ENCODE measurements around the gene DNAH10. TPM values are rescaled to one million over a fixed set of nuclear protein-coding genes. Genes with fewer than 3 reads are reported as not detected.

DNAH10 gene
- total and polyA plus RNA-seq, 12 donors: 0.06 to 1.5 (median 0.28) TPM

- no peak overlapping the region for H3K27ac ChIP-seq
- no peak for DNase-seq
- peaks cover 0 to 4% (median 0%) of the 10 kb centered on the region in 3 donors for H3K9me3 ChIP-seq (replicated peaks in 1 of 3)
- H3K4me3 ChIP-seq: no peak overlapping the region
- intact Hi-C loops (cut with DNase I): no loop called here
- no peaks in the 10 kb centered on the region for H3K36me3 ChIP-seq (replicated peaks in 1 of 2)
- H3K27me3 ChIP-seq: no peaks in the 10 kb centered on the region
- no peaks in the 10 kb centered on the region for H3K4me1 ChIP-seq (replicated peaks in 1 of 2)
- TF ChIP-seq CTCF (IDR thresholded peaks at IDR 0.05): no peak
- no peak for TF ChIP-seq POLR2A (IDR thresholded peaks at IDR 0.05)
- 78 to 87% (median 83%) methylated on average over 5 of the region's 5 CpGs for WGBS, 4 donors
Observed at GRCh38 chr12:123962513-123962912, 200.4 kb downstream of the DNAH10 start.

- intact Hi-C loops (cut with DNase I): no loop called here
- no peaks in the 10 kb centered on the region for H3K4me1 ChIP-seq (replicated peaks in 1 of 2)
- DNase-seq: no peak
- 86 to 94% (median 93%) methylated on average over 4 of the region's 4 CpGs for WGBS, 4 donors
- peaks cover 0 to 4% (median 0%) of the 10 kb centered on the region in 3 donors for H3K9me3 ChIP-seq (replicated peaks in 1 of 3)
- H3K27ac ChIP-seq: no peak overlapping the region
- TF ChIP-seq CTCF (IDR thresholded peaks at IDR 0.05) (no peak), POLR2A (IDR thresholded peaks at IDR 0.05) (no peak)
- H3K27me3 ChIP-seq: no peaks in the 10 kb centered on the region
- H3K4me3 ChIP-seq: no peak overlapping the region
- no peaks in the 10 kb centered on the region for H3K36me3 ChIP-seq (replicated peaks in 1 of 2)
Observed at GRCh38 chr12:123963821-123964220, 201.7 kb downstream of the DNAH10 start.

- DNase-seq: no peak
- no peak for TF ChIP-seq CTCF (IDR thresholded peaks at IDR 0.05)
- TF ChIP-seq POLR2A (IDR thresholded peaks at IDR 0.05): no peak
- intact Hi-C loops (cut with DNase I): loop anchor here in 1 of 2 donors (5.0 kb wide), 1 partner anchor 58 kb away; no protein-coding TSS in a partner anchor
Observed at GRCh38 chr12:123965382-123965781, 203.3 kb downstream of the DNAH10 start.

GRCh38 chr12:123966596-123966995 is 204.5 kb downstream of the DNAH10 start:
- DNase-seq: no peak
- Histone ChIP-seq H3K27ac (no peak overlapping the region), H3K4me1 (replicated peaks in 1 of 2) (peaks cover 0 to 9% of the 10 kb centered on the region in 2 donors), H3K4me3 (no peak overlapping the region), H3K27me3 (no peaks in the 10 kb centered on the region), H3K36me3 (replicated peaks in 1 of 2) (no peaks in the 10 kb centered on the region), H3K9me3 (replicated peaks in 1 of 3) (peaks cover 0 to 4% (median 0%) of the 10 kb centered on the region in 3 donors)
- TF ChIP-seq POLR2A (IDR thresholded peaks at IDR 0.05): no peak
- TF ChIP-seq CTCF (IDR thresholded peaks at IDR 0.05): no peak
- intact Hi-C loops (cut with DNase I): loop anchor here in 1 of 2 donors (5.0 kb wide), 1 partner anchor 59 kb away; no protein-coding TSS in a partner anchor
- WGBS, 4 donors: 88 to 92% (median 90%) methylated on average over 3 of the region's 3 CpGs

More at GRCh38 chr12:123965382-123965781, 203.3 kb downstream of the DNAH10 start:
- peaks cover 0 to 4% (median 0%) of the 10 kb centered on the region in 3 donors for H3K9me3 ChIP-seq (replicated peaks in 1 of 3)
- WGBS, 4 donors: 47 to 63% (median 51%) methylated on average over 5 of the region's 5 CpGs
- H3K27ac ChIP-seq: no peak overlapping the region
- H3K4me3 ChIP-seq: no peak overlapping the region
- no peaks in the 10 kb centered on the region for H3K4me1 ChIP-seq (replicated peaks in 1 of 2)
- H3K36me3 ChIP-seq (replicated peaks in 1 of 2): no peaks in the 10 kb centered on the region
- no peaks in the 10 kb centered on the region for H3K27me3 ChIP-seq

All from adrenal gland (tissue), 12 donors.